GM12874 (cell line): Measurements from ENCODE around the gene TRIO.

Experiments
- CTCF ChIP-seq: IDR thresholded peaks from 2 replicates; pipeline ENCODE4 v1.5.1; 2011; ENCODE audit warnings: low read depth, mild to moderate bottlenecking, control low read depth, low read length, moderate library complexity; ENCODE audit not compliant: insufficient read depth

TRIO gene

DNA sequence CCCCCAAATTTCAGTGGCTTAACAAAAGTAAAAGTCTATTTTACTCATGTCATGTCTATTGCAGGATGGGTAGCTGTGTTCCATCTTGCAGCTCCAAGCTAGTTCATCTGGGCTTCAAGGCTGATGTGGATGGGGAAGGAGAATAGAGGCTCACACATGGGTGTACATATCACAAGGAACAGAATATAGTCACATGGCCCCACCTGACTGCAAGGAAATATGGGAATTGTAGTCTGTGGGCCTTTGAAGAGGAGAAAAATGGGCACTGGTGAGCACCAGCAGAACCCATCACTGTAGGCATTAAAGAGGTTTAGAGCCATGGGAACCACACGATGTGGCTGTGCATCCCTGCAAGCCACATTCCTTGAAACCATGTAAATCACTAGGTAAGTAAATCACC lies 17.9 kb upstream of the TRIO start:
- no peak for TF ChIP-seq CTCF

DNA sequence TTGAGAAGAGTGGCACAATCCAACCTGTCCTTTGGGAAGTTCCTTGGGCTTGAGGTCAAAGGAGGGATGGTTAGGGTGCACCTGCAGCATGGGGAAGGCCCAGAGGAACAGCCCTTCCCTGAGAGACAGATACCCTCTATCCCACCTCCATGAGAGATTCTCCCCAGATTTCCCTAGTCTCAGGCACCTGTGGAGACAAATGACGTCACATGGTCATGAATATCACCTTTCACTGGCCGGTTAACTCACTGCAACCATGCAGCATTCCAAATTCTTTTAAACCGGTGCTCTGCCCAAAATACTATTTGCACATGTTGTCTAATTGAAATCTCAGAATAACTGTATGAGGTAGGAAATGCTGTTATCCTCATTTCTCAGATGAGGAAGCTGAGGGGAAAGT lies 15.6 kb upstream of the TRIO start:
- TF ChIP-seq CTCF, result no peak

- no peak for TF ChIP-seq CTCF
Observed at GRCh38 chr5:14128079-14128478, 15.1 kb upstream of the TRIO start.

DNA sequence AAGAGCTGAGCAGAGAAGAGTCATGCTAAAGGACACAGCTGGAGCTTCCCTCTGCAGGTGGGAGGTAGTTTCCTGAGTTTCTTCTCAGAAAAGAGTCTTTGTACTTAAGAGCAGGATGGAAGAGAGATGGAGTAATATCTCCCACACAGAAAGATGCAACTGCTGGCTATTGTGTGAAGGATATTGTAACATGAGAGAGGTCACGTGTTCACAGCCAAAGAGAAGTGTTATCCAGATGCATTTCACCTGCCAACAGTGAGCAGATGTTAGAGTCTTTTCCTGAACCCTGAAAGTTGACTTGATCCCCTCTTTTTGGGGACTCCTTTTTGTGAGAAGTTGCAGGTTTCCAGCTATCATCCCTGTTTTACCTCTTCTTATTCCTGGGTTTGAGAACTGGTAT lies 14.0 kb upstream of the TRIO start:
- no peak for TF ChIP-seq CTCF

- TF ChIP-seq CTCF, result no peak
Observed at GRCh38 chr5:14131855-14132503, 11.2 kb upstream of the TRIO start.

DNA sequence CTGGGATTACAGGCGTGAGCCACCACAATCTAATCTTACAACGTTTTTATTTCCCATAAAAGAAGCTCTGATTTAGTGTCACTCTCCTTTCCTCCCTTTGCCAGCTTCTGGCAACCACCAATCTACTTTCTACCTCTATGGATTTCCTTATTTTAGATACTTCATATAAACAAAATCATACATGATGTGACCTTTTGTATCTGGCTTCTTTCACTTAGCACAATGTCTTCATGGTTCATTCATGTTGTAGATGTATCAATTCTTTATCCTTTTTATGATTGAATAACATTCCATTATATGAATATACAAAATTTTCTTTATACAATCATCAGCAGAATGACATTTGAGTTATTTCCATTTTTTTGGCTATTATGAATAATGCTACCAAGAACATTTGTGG lies 9.7 kb upstream of the TRIO start:
- no peak for TF ChIP-seq CTCF

DNA sequence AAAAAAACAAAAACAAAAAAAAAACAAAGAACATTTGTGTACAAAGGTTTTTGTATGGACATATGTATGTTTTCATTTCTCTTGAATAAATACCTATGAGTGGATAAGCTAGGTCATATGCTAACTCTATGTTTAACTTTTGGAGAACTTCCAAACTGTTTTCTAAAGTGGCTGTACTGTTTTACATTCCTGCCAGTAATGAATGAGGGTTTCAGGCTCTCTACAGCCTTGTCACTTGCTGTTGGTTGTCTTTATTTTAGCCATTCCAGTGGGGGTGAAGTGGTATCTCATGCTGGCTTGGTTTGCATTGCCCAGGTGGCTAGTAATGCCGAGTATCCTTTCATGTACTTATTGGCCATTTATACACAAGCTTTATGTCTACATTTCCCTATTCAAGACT lies 9.1 kb upstream of the TRIO start:
- TF ChIP-seq CTCF, result no peak
